Calu3 (cell line): ENCODE results near the gene SHKBP1. TPM values are rescaled to one million over a fixed set of nuclear protein-coding genes. Genes with fewer than 3 reads are reported as not detected.
"Not testable (repeated sequence)": the region's sequence is repeated elsewhere in the genome, so short reads cannot be mapped to it uniquely, and the experiment has no call there.

Source experiments
- BruUV-seq: library from RNA; stranded (reverse); fragments of 400-500 nt; replicated peaks from 2 replicates; lab custom pipeline; 2021; lab: Mats Ljungman, UMichigan
- CTCF ChIA-PET: fragments of 300-600 bp; sonication (Branson Sonifier 250); formaldehyde crosslinking; loops from one replicate; lab custom pipeline; 2022; ENCODE audit warnings: antibody characterized with exemption; lab: Charles Lee
- DNase-seq: peaks from one replicate; pipeline ENCODE4 v3.0.0; 2022
- H3K27ac Mint-ChIP-seq: one replicate; pipeline ENCODE4 v1.8.0; 2022; ENCODE audit warnings: mixed read lengths; ENCODE audit not compliant: unreplicated experiment
- H3K27me3 Mint-ChIP-seq: one replicate; pipeline ENCODE4 v1.8.0; 2022; ENCODE audit warnings: mixed read lengths; ENCODE audit not compliant: unreplicated experiment
- H3K36me3 Mint-ChIP-seq: one replicate; pipeline ENCODE4 v1.8.0; 2022; ENCODE audit warnings: mild to moderate bottlenecking, moderate library complexity, mixed read lengths; ENCODE audit not compliant: insufficient read depth, unreplicated experiment
- H3K4me1 Mint-ChIP-seq: one replicate; pipeline ENCODE4 v1.8.0; 2022; ENCODE audit warnings: mild to moderate bottlenecking, low read depth, mixed read lengths; ENCODE audit not compliant: unreplicated experiment
- H3K4me3 Mint-ChIP-seq: one replicate; pipeline ENCODE4 v1.8.0; 2022; ENCODE audit warnings: mild to moderate bottlenecking, low read depth, moderate library complexity, mixed read lengths; ENCODE audit not compliant: unreplicated experiment
- H3K9me3 Mint-ChIP-seq: one replicate; pipeline ENCODE4 v1.8.0; 2022; ENCODE audit warnings: low read depth, mixed read lengths; ENCODE audit not compliant: unreplicated experiment
- CTCF ChIP-seq: fragments of 200-600 bp; IDR thresholded peaks from one replicate; pipeline ENCODE4 v1.8.0; 2022; ENCODE audit warnings: antibody characterized with exemption; ENCODE audit not compliant: unreplicated experiment
- intact Hi-C: fragments of 100-400 bp; cut with micrococcal nuclease; formaldehyde crosslinking; loops from one replicate; pipeline ENCODE4 v1.10.0; 2022; ENCODE audit not compliant: unreplicated experiment
- total RNA-seq: library from RNA; stranded (reverse); gene quantifications from 2 replicates; pipeline ENCODE4 v1.2.3, GENCODE V29; 2022

SHKBP1 gene
- total RNA-seq, 1 experiment from 2014 or later: 117 TPM

DNA sequence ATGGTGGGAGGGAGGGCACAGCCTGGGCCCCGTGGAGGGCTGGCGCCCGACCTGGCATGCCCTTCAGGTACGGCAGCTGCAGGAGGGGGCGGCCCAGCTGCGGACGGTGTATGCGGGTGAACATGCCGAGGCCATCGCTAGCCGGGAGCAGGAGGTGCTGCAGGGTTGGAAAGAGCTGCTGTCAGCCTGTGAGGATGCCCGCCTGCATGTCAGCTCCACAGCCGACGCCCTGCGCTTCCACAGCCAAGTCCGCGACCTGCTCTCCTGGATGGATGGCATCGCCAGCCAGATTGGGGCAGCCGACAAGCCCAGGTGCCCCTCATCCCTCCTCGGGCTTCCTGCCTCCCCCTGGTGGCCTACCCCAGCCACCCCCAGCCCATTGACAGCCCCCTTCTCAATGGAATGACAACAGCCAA, 16.6 kb upstream of the SHKBP1 start:
- peaks cover 88% of the 10 kb centered on the region for H3K27me3 Mint-ChIP-seq
- H3K4me1 Mint-ChIP-seq: no peaks in the 10 kb centered on the region
- intact Hi-C loops: no loop called here
- H3K4me3 Mint-ChIP-seq: no peak overlapping the region
- BruUV-seq: no TSS peak
- CTCF ChIA-PET: no interaction called here
- no peak for TF ChIP-seq CTCF
- no peak overlapping the region for H3K27ac Mint-ChIP-seq
- DNase-seq: no peak
- H3K9me3 Mint-ChIP-seq: no peaks in the 10 kb centered on the region
- H3K36me3 Mint-ChIP-seq: no peaks in the 10 kb centered on the region

- no peak overlapping the region for H3K27ac Mint-ChIP-seq
- CTCF ChIA-PET: interaction anchor here (0.8 kb wide), 1 partner anchor 20 kb away, joined by 4 read pairs; no protein-coding TSS in a partner anchor
- intact Hi-C loops: no loop called here
- TF ChIP-seq CTCF: no peak
- no peaks in the 10 kb centered on the region for H3K4me1 Mint-ChIP-seq
- no peak for DNase-seq
- no TSS peak for BruUV-seq
- peaks cover 88% of the 10 kb centered on the region for H3K27me3 Mint-ChIP-seq
- H3K36me3 Mint-ChIP-seq: no peaks in the 10 kb centered on the region
- no peak overlapping the region for H3K4me3 Mint-ChIP-seq
- no peaks in the 10 kb centered on the region for H3K9me3 Mint-ChIP-seq
Observed at GRCh38 chr19:40561947-40562346, 14.7 kb upstream of the SHKBP1 start.

- H3K4me3 Mint-ChIP-seq, DNase-seq, H3K4me1 Mint-ChIP-seq, H3K9me3 Mint-ChIP-seq, H3K27ac Mint-ChIP-seq, H3K36me3 Mint-ChIP-seq, BruUV-seq, CTCF ChIA-PET, intact Hi-C loops: not testable (repeated sequence)
- peaks cover 89% of the 10 kb centered on the region for H3K27me3 Mint-ChIP-seq
Observed at GRCh38 chr19:40564535-40564934, 12.1 kb upstream of the SHKBP1 start.

GRCh38 chr19:40565355-40565754, 11.3 kb upstream of the SHKBP1 start:
- Mint-ChIP-seq H3K36me3 (peaks cover 7% of the 10 kb centered on the region), H3K4me1 (peaks cover 10% of the 10 kb centered on the region), H3K27me3 (peaks cover 89% of the 10 kb centered on the region), H3K4me3 (no peak overlapping the region), H3K9me3 (no peaks in the 10 kb centered on the region), H3K27ac (no peak overlapping the region)
- no peak for DNase-seq
- CTCF ChIA-PET: no interaction called here
- BruUV-seq: no TSS peak
- no peak for TF ChIP-seq CTCF
- intact Hi-C loops: no loop called here

GRCh38 chr19:40565910-40566495, 10.7 kb upstream of the SHKBP1 start:
- TF ChIP-seq CTCF: no peak
- H3K4me1 Mint-ChIP-seq: peaks cover 15% of the 10 kb centered on the region

More at GRCh38 chr19:40565910-40566495, 10.7 kb upstream of the SHKBP1 start:
- H3K27ac Mint-ChIP-seq: no peak overlapping the region
- H3K27me3 Mint-ChIP-seq: peaks cover 90% of the 10 kb centered on the region
- H3K9me3 Mint-ChIP-seq: no peaks in the 10 kb centered on the region
- intact Hi-C loops: no loop called here
- CTCF ChIA-PET: no interaction called here
- DNase-seq: no peak
- H3K36me3 Mint-ChIP-seq: peaks cover 13% of the 10 kb centered on the region
- no peak overlapping the region for H3K4me3 Mint-ChIP-seq
- BruUV-seq: no TSS peak
